Measurements from ENCODE around the gene HS3ST5.

HS3ST5 gene

DNA sequence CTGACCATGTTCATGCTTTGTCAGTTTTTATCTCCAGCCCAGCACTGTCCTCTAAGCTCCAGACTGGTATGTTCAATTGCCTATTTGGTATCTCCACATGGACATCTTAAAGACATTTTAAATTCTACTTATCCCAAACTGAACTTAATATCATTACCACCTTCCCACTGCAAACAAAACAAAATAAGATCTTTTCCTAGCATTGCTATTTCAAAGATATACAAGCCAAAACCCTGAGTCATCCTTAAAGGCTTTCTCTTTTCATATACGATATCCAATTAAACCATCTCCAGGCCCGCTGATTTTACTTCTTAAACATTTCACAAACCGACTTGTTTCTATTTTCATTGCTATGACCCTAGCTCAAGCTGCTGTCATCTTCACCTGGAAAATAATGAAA lies 35.1 kb upstream of the HS3ST5 start:
- no peak overlapping the region for H3K4me2 ChIP-seq (ENCODE audit: low read length)
- no peaks in the 10 kb centered on the region for H3K9me3 ChIP-seq (ENCODE audit: insufficient read depth, low read length)
- no peak overlapping the region for H3K4me3 ChIP-seq (ENCODE audit: low read length)
- H3K9ac ChIP-seq (ENCODE audit: low read length), result no peak overlapping the region
- no peaks in the 10 kb centered on the region for H3K27me3 ChIP-seq (ENCODE audit: low read depth, low read length)
- H4K20me1 ChIP-seq (ENCODE audit: insufficient read depth, low read length), result no peaks in the 10 kb centered on the region
- no peaks in the 10 kb centered on the region for H3K4me1 ChIP-seq (ENCODE audit: low read length)
- H3K36me3 ChIP-seq (replicated peaks; ENCODE audit: low read depth, low read length), result no peaks in the 10 kb centered on the region
- no peak overlapping the region for H2AFZ ChIP-seq (ENCODE audit: low read depth, low read length)
- TF ChIP-seq EZH2phosphoT487 (IDR thresholded peaks at IDR 0.05; ENCODE audit: low read depth) (no peak), CTCF (IDR thresholded peaks at IDR 0.05; ENCODE audit: low read depth, low read length) (no peak)
- H3K79me2 ChIP-seq (ENCODE audit: low read length), result no peaks in the 10 kb centered on the region
- H3K27ac ChIP-seq (ENCODE audit: low read length), result no peak overlapping the region

DNA sequence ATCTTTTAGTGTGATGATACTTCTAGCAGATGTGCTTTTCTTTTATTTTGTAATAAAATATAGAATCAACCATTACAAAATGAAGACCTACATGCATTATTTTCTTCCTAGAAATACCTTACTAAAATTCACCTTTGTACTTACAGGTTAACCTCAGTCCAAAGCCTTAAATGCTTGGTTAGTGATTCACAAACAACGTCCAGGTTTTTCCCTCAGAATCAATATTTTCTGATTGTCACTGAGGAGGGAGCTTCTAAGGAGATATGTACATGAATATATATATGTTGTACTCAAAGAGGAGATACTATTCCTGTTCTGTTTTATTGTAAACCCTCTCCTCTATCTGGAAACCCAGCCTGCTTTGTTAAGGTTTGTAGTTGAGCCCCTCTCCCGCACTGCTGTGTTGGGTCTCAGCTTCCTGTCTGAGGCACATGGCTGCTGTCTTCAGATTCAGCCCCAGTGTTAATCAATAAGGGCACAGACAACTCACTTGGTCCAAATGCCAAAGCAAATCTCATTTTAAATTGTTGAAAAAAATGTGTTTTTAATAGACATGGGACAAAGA lies 33.9 kb upstream of the HS3ST5 start:
- no peaks in the 10 kb centered on the region for H3K4me1 ChIP-seq (ENCODE audit: low read length)
- no peak overlapping the region for H2AFZ ChIP-seq (ENCODE audit: low read depth, low read length)
- no peak overlapping the region for H3K27ac ChIP-seq (ENCODE audit: low read length)
- no peaks in the 10 kb centered on the region for H3K36me3 ChIP-seq (replicated peaks; ENCODE audit: low read depth, low read length)
- no peak overlapping the region for H3K9ac ChIP-seq (ENCODE audit: low read length)
- H3K4me2 ChIP-seq (ENCODE audit: low read length), result no peak overlapping the region
- H4K20me1 ChIP-seq (ENCODE audit: insufficient read depth, low read length), result no peaks in the 10 kb centered on the region
- no peaks in the 10 kb centered on the region for H3K9me3 ChIP-seq (ENCODE audit: insufficient read depth, low read length)
- TF ChIP-seq CTCF (IDR thresholded peaks at IDR 0.05; ENCODE audit: low read depth, low read length) (no peak), EZH2phosphoT487 (IDR thresholded peaks at IDR 0.05; ENCODE audit: low read depth) (no peak)
- no peak overlapping the region for H3K4me3 ChIP-seq (ENCODE audit: low read length)
- H3K79me2 ChIP-seq (ENCODE audit: low read length), result no peaks in the 10 kb centered on the region
- no peaks in the 10 kb centered on the region for H3K27me3 ChIP-seq (ENCODE audit: low read depth, low read length)

GRCh38 chr6:114375541-114376192 lies 32.8 kb upstream of the HS3ST5 start:
- H3K4me1 ChIP-seq (ENCODE audit: low read length), result no peaks in the 10 kb centered on the region
- no peaks in the 10 kb centered on the region for H3K36me3 ChIP-seq (replicated peaks; ENCODE audit: low read depth, low read length)
- H2AFZ ChIP-seq (ENCODE audit: low read depth, low read length), result no peak overlapping the region
- H3K4me3 ChIP-seq (ENCODE audit: low read length), result no peak overlapping the region
- H3K79me2 ChIP-seq (ENCODE audit: low read length), result no peaks in the 10 kb centered on the region
- no peak overlapping the region for H3K27ac ChIP-seq (ENCODE audit: low read length)
- no peak overlapping the region for H3K9ac ChIP-seq (ENCODE audit: low read length)
- TF ChIP-seq CTCF (IDR thresholded peaks at IDR 0.05; ENCODE audit: low read depth, low read length) (no peak), EZH2phosphoT487 (IDR thresholded peaks at IDR 0.05; ENCODE audit: low read depth) (no peak)
- no peak overlapping the region for H3K4me2 ChIP-seq (ENCODE audit: low read length)
- no peaks in the 10 kb centered on the region for H4K20me1 ChIP-seq (ENCODE audit: insufficient read depth, low read length)
- no peaks in the 10 kb centered on the region for H3K9me3 ChIP-seq (ENCODE audit: insufficient read depth, low read length)
- no peaks in the 10 kb centered on the region for H3K27me3 ChIP-seq (ENCODE audit: low read depth, low read length)

GRCh38 chr6:114367315-114367961 lies 24.6 kb upstream of the HS3ST5 start:
- no peak overlapping the region for H3K27ac ChIP-seq (ENCODE audit: low read length)
- TF ChIP-seq CTCF (IDR thresholded peaks at IDR 0.05; ENCODE audit: low read depth, low read length), result no peak
- TF ChIP-seq EZH2phosphoT487 (IDR thresholded peaks at IDR 0.05; ENCODE audit: low read depth), result no peak
- no peak overlapping the region for H3K4me3 ChIP-seq (ENCODE audit: low read length)
- H2AFZ ChIP-seq (ENCODE audit: low read depth, low read length), result 0 out of 2 replicates have a peak overlapping the region, but pooled peaks have one; percentile 46
- no peaks in the 10 kb centered on the region for H3K9me3 ChIP-seq (ENCODE audit: insufficient read depth, low read length)
- H3K27me3 ChIP-seq (ENCODE audit: low read depth, low read length), result no peaks in the 10 kb centered on the region
- no peaks in the 10 kb centered on the region for H3K79me2 ChIP-seq (ENCODE audit: low read length)
- no peaks in the 10 kb centered on the region for H3K4me1 ChIP-seq (ENCODE audit: low read length)
- no peak overlapping the region for H3K4me2 ChIP-seq (ENCODE audit: low read length)
- no peaks in the 10 kb centered on the region for H4K20me1 ChIP-seq (ENCODE audit: insufficient read depth, low read length)
- H3K9ac ChIP-seq (ENCODE audit: low read length), result no peak overlapping the region
- no peaks in the 10 kb centered on the region for H3K36me3 ChIP-seq (replicated peaks; ENCODE audit: low read depth, low read length)

All from OCI-LY3 (cell line).